OCI-LY1 (cell line): Measurements from ENCODE around the gene SMYD4.

Experiments
- H2AFZ ChIP-seq: fragments of 200-600 bp; sonication (generic), shearing (Covaris generic); 2 replicates; pipeline ENCODE4 v1.6.0; 2014; ENCODE audit warnings: antibody characterized with exemption, mild to moderate bottlenecking, low read length
- H3F3A ChIP-seq: fragments of 200-600 bp; sonication (generic), shearing (Covaris generic); 2 replicates; pipeline ENCODE4 v1.6.0; 2014; ENCODE audit warnings: mild to moderate bottlenecking, antibody characterized with exemption, low read length, moderate library complexity; ENCODE audit not compliant: insufficient read depth
- H3K27ac ChIP-seq: fragments of 200-600 bp; sonication (generic); 2 replicates; pipeline ENCODE4 v1.5.1; 2014; ENCODE audit warnings: low read length, mixed run types, mild to moderate bottlenecking, low read depth; ENCODE audit not compliant: poor library complexity, severe bottlenecking
- H3K27me3 ChIP-seq: fragments of 200-600 bp; sonication (generic); 2 replicates; pipeline ENCODE4 v1.6.0; 2014; ENCODE audit warnings: antibody characterized with exemption, mild to moderate bottlenecking, low read length, moderate library complexity; ENCODE audit not compliant: insufficient read depth
- H3K36me3 ChIP-seq: fragments of 200-600 bp; sonication (generic); 2 replicates; pipeline ENCODE4 v1.6.1; 2014; ENCODE audit warnings: mild to moderate bottlenecking, antibody characterized with exemption, low read length, moderate library complexity, mixed read lengths; ENCODE audit not compliant: insufficient read depth
- H3K4me1 ChIP-seq: fragments of 200-600 bp; sonication (generic); 2 replicates; pipeline ENCODE4 v1.5.1; 2014; ENCODE audit warnings: mild to moderate bottlenecking, low read length, moderate library complexity; ENCODE audit not compliant: insufficient read depth, severe bottlenecking
- H3K4me2 ChIP-seq: fragments of 200-600 bp; sonication (generic), shearing (Covaris generic); 2 replicates; pipeline ENCODE4 v1.6.1; 2014; ENCODE audit warnings: low read length
- H3K4me3 ChIP-seq: fragments of 200-600 bp; sonication (generic); 2 replicates; pipeline ENCODE4 v1.5.1; 2014; ENCODE audit warnings: low read length, low read depth, mild to moderate bottlenecking, mixed read lengths; ENCODE audit not compliant: poor library complexity, severe bottlenecking
- H3K79me2 ChIP-seq: fragments of 200-600 bp; shearing (Covaris generic); 2 replicates; pipeline ENCODE4 v1.6.1; 2016; ENCODE audit warnings: mixed run types, low read length, mixed read lengths; ENCODE audit not compliant: insufficient read depth
- H3K9ac ChIP-seq: fragments of 200-600 bp; sonication (generic), shearing (Covaris generic); 2 replicates; pipeline ENCODE4 v1.6.1; 2014; ENCODE audit warnings: mild to moderate bottlenecking, low read length, mixed read lengths
- H3K9me2 ChIP-seq: fragments of 200-600 bp; sonication (generic), shearing (Covaris generic); 2 replicates; pipeline ENCODE4 v1.6.1; 2014; ENCODE audit warnings: low read depth, mild to moderate bottlenecking, low read length, mixed read lengths
- H3K9me3 ChIP-seq: fragments of 200-600 bp; shearing (Covaris generic); 2 replicates; pipeline ENCODE4 v1.6.1; 2014; ENCODE audit warnings: low read length, mixed read lengths
- H4K20me1 ChIP-seq: fragments of 200-600 bp; sonication (generic), shearing (Covaris generic); 2 replicates; pipeline ENCODE4 v1.6.0; 2016; ENCODE audit warnings: mild to moderate bottlenecking, low read length; ENCODE audit not compliant: insufficient read depth
- CTCF ChIP-seq: fragments of 200-600 bp; sonication (generic), shearing (Covaris generic); IDR thresholded peaks from 2 replicates; pipeline ENCODE4 v1.5.1; 2017; ENCODE audit warnings: mild to moderate bottlenecking, antibody characterized with exemption, low read length, moderate library complexity, mixed read lengths
- EZH2 ChIP-seq: fragments of 200-600 bp; sonication (generic), shearing (Covaris generic); IDR thresholded peaks from 2 replicates; pipeline ENCODE4 v1.8.0; 2017; ENCODE audit warnings: borderline replicate concordance, mixed run types, mild to moderate bottlenecking, antibody characterized with exemption, low read length, moderate library complexity, mixed read lengths

The SMYD4 gene

GRCh38 chr17:1758807-1759206, 70.9 kb downstream of the SMYD4 start:
- peaks cover 5% of the 10 kb centered on the region; the same call in 1 of the 2 replicates for H3K27me3 ChIP-seq
- no peaks in the 10 kb centered on the region for H4K20me1 ChIP-seq
- H3K9me2 ChIP-seq = no peaks in the 10 kb centered on the region
- H3K27ac ChIP-seq = no peak overlapping the region
- H3K9me3 ChIP-seq = no peaks in the 10 kb centered on the region
- H3K9ac ChIP-seq = no peak overlapping the region
- H3K4me1 ChIP-seq = peaks cover 14% of the 10 kb centered on the region
- H3K4me2 ChIP-seq = no peak overlapping the region
- no peaks in the 10 kb centered on the region for H3F3A ChIP-seq
- H3K4me3 ChIP-seq = no peak overlapping the region
- H3K36me3 ChIP-seq = no peaks in the 10 kb centered on the region
- H3K79me2 ChIP-seq = no peaks in the 10 kb centered on the region
- H2AFZ ChIP-seq = no peak overlapping the region
- TF ChIP-seq EZH2 (no peak), CTCF (no peak)

- no peaks in the 10 kb centered on the region for H3K9me3 ChIP-seq
- no peaks in the 10 kb centered on the region for H4K20me1 ChIP-seq
- H3K4me2 ChIP-seq = no peak overlapping the region
- peaks cover 10% of the 10 kb centered on the region for H3K4me1 ChIP-seq
- no peak overlapping the region for H3K4me3 ChIP-seq
- H3K27ac ChIP-seq = no peak overlapping the region
- H3K9ac ChIP-seq = no peak overlapping the region
- no peaks in the 10 kb centered on the region for H3K36me3 ChIP-seq
- H3K27me3 ChIP-seq = peaks cover 5% of the 10 kb centered on the region; the same call in 1 of the 2 replicates
- no peaks in the 10 kb centered on the region for H3K9me2 ChIP-seq
- H2AFZ ChIP-seq = no peak overlapping the region
- H3K79me2 ChIP-seq = no peaks in the 10 kb centered on the region
- TF ChIP-seq EZH2 (no peak), CTCF (no peak)
- no peaks in the 10 kb centered on the region for H3F3A ChIP-seq
These were observed 73.9 kb downstream of the SMYD4 start for GRCh38 chr17:1755827-1756262.

GRCh38 chr17:1755252-1755826, 74.4 kb downstream of the SMYD4 start:
- Histone ChIP-seq H3K79me2 (no peaks in the 10 kb centered on the region), H3K9ac (no peak overlapping the region), H2AFZ (no peak overlapping the region), H4K20me1 (no peaks in the 10 kb centered on the region), H3F3A (no peaks in the 10 kb centered on the region), H3K36me3 (no peaks in the 10 kb centered on the region), H3K9me3 (no peaks in the 10 kb centered on the region), H3K27me3 (peaks cover 5% of the 10 kb centered on the region; the same call in 1 of the 2 replicates), H3K27ac (no peak overlapping the region), H3K4me3 (no peak overlapping the region), H3K4me1 (peaks cover 10% of the 10 kb centered on the region), H3K4me2 (no peak overlapping the region), H3K9me2 (no peaks in the 10 kb centered on the region)
- TF ChIP-seq CTCF = no peak
